ENCODE measurements around the gene SALL2.

GRCh38 chr14:21486640-21487087, 39.5 kb downstream of the SALL2 start:
- TF ChIP-seq, protein P1, sequence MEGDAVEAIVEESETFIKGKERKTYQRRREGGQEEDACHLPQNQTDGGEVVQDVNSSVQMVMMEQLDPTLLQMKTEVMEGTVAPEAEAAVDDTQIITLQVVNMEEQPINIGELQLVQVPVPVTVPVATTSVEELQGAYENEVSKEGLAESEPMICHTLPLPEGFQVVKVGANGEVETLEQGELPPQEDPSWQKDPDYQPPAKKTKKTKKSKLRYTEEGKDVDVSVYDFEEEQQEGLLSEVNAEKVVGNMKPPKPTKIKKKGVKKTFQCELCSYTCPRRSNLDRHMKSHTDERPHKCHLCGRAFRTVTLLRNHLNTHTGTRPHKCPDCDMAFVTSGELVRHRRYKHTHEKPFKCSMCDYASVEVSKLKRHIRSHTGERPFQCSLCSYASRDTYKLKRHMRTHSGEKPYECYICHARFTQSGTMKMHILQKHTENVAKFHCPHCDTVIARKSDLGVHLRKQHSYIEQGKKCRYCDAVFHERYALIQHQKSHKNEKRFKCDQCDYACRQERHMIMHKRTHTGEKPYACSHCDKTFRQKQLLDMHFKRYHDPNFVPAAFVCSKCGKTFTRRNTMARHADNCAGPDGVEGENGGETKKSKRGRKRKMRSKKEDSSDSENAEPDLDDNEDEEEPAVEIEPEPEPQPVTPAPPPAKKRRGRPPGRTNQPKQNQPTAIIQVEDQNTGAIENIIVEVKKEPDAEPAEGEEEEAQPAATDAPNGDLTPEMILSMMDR (conservative IDR thresholded peaks at IDR 0.05) = no peak
- TF ChIP-seq ZFX (IDR thresholded peaks at IDR 0.05) = no peak

All from C4-2B (cell line).